Measurements from ENCODE around the gene SLC17A2. TPM values are rescaled to one million over a fixed set of nuclear protein-coding genes. Genes with fewer than 3 reads are reported as not detected.

Gene SLC17A2
- total RNA-seq: not detected in 2 replicates

GRCh38 chr6:25930532-25931410 lies at the start of gene SLC17A2:
Gene SLC17A2 (minus strand): TSS chr6:25930691. CDS start chr6:25925796, 4,895 bp downstream.

GRCh38 chr6:25962149-25963127 lies 31.9 kb upstream of the SLC17A2 start, which contains the start of gene TRIM38:
Gene TRIM38 (plus strand): TSS chr6:25962802. CDS start chr6:25966523, 3,721 bp downstream.

GRCh38 chr6:25874118-25874517 lies 56.4 kb downstream of the SLC17A2 start, which contains the start of gene SLC17A3:
Gene SLC17A3 (minus strand): TSS chr6:25874243. CDS start chr6:25868387, 5,856 bp downstream.

Other genes with a start within 250 kb of the SLC17A2 start
- gene SLC17A4, start 175.9 kb downstream of the SLC17A2 start, total RNA-seq: not detected in 2 replicates
- not detected in 2 replicates for gene SLC17A1, start 98.6 kb downstream of the SLC17A2 start, total RNA-seq
- gene SLC17A3, start 56.4 kb downstream of the SLC17A2 start, total RNA-seq: not detected in 2 replicates
- gene TRIM38, start 32.1 kb upstream of the SLC17A2 start, total RNA-seq: 4.1 and 5.8 TPM in 2 replicates
- 5.0 and 8.0 TPM in 2 replicates for gene HFE, start 156.7 kb upstream of the SLC17A2 start, total RNA-seq